Lung (tissue), 12 donors: Measurements from ENCODE around the gene CD300A. TPM values are rescaled to one million over a fixed set of nuclear protein-coding genes. Genes with fewer than 3 reads are reported as not detected.

ENCODE experiments used
- ATAC-seq: fragments of 200-7000 bp; cut with Tn5 transposase; one replicate; pipeline ENCODE4 v1.9.1; 2020; ENCODE audit warnings: moderate number of reproducible peaks; ENCODE audit not compliant: insufficient read depth, low FRiP score
- DNase-seq, 3 donors: peaks; one replicate each; pipeline ENCODE4 v3.0.0-alpha.2; 2013 to 2017
- H3K27ac ChIP-seq, 2 donors: one replicate each; pipeline ENCODE4 v1.5.1; 2013; ENCODE audit warnings: mild to moderate bottlenecking in 2 of 2, moderate library complexity in 2 of 2, control low read depth in 1 of 2, inconsistent platforms in 1 of 2, low read depth in 1 of 2, low read length in 1 of 2
- H3K27me3 ChIP-seq, 3 donors: one replicate each; pipeline ENCODE4 v1.5.1; 2013; ENCODE audit warnings: low read length in 2 of 3; ENCODE audit not compliant: control insufficient read depth in 3 of 3, insufficient read depth in 3 of 3
- H3K36me3 ChIP-seq, 4 donors: one replicate each; pipeline ENCODE4 v1.5.1; 2013; ENCODE audit warnings: low read length in 4 of 4, mild to moderate bottlenecking in 1 of 4, moderate library complexity in 1 of 4; ENCODE audit not compliant: control insufficient read depth in 4 of 4, insufficient read depth in 4 of 4
- H3K4me1 ChIP-seq, 5 donors: one replicate each; pipeline ENCODE4 v1.5.1; 2013; ENCODE audit warnings: low read length in 5 of 5, mild to moderate bottlenecking in 2 of 5, moderate library complexity in 1 of 5; ENCODE audit not compliant: control insufficient read depth in 5 of 5, insufficient read depth in 5 of 5
- H3K4me3 ChIP-seq: one replicate; pipeline ENCODE4 v1.5.1; 2013; ENCODE audit warnings: mild to moderate bottlenecking, control low read depth, moderate library complexity
- H3K9ac ChIP-seq, 2 donors: one replicate each; pipeline ENCODE4 v1.5.1; 2013; ENCODE audit warnings: low read length in 2 of 2, control low read depth in 1 of 2; ENCODE audit not compliant: insufficient read depth in 1 of 2
- H3K9me3 ChIP-seq, 4 donors: one replicate each; pipeline ENCODE4 v1.5.1; 2013; ENCODE audit warnings: low read length in 3 of 4, mild to moderate bottlenecking in 1 of 4, moderate library complexity in 1 of 4; ENCODE audit not compliant: control insufficient read depth in 4 of 4, insufficient read depth in 3 of 4
- CTCF ChIP-seq: IDR thresholded peaks from 2 replicates; pipeline ENCODE4 v1.5.1; 2012; ENCODE audit warnings: mild to moderate bottlenecking; ENCODE audit errors: control extremely low read depth, extremely low read depth
- WGBS, 2 donors: extraction: QIAGEN DNeasy Blood & Tissue Kit; methylation state at CpG; one replicate each; pipeline ENCODE4 v1.1.7; 2013; 5-methylcytosine and 5-hydroxymethylcytosine counted together
- polyA plus RNA-seq, 2 donors: library from polyadenylated mRNA; stranded (reverse); fragments of 200-250 nt; gene quantifications; one replicate each; pipeline ENCODE4 v1.2.1, GENCODE V29; 2013
- total RNA-seq, 2 donors: library from RNA; depleted of rRNA in 1 of 2; stranded (reverse); fragments of >200 nt in 1 of 2; gene quantifications; one replicate each; pipeline ENCODE4 v1.2.1, GENCODE V29; 2014 to 2021
- donor health status: control.
- donor health status: control.
- donor health status: Bipolar disorder and iron deficiency.
- donor health status: healthy.
- donor health status: DM: yes; HTN: yes; CAD: no.

The CD300A gene
- total and polyA plus RNA-seq, 4 donors = 8.0 to 66.3 (median 16.9) TPM

GRCh38 chr17:74478420-74479100, 12.1 kb downstream of the CD300A start:
- Histone ChIP-seq H3K36me3 (no peaks in the 10 kb centered on the region), H3K27me3 (peaks cover 3 to 5% (median 3%) of the 10 kb centered on the region in 3 donors), H3K9ac (no peak overlapping the region), H3K4me1 (no peaks in the 10 kb centered on the region), H3K4me3 (no peak overlapping the region), H3K27ac (no peak overlapping the region), H3K9me3 (peaks cover 0 to 6% (median 2%) of the 10 kb centered on the region in 4 donors)
- ATAC-seq (no peak), DNase-seq (peak in 1 of 3 donors; percentile 20)
- 27 to 30% methylated on average over 6 of the region's 6 CpGs for WGBS, 2 donors
- no peak for TF ChIP-seq CTCF

GRCh38 chr17:74480290-74480689, 13.9 kb downstream of the CD300A start:
- no peak for TF ChIP-seq CTCF
- WGBS, 2 donors = 79 to 90% methylated on average over 8 of the region's 8 CpGs
- no peak overlapping the region for H3K27ac ChIP-seq
- no peaks in the 10 kb centered on the region for H3K36me3 ChIP-seq
- no peak for DNase-seq
- peaks cover 0 to 5% (median 1%) of the 10 kb centered on the region in 4 donors for H3K9me3 ChIP-seq
- H3K9ac ChIP-seq = no peak overlapping the region
- no peak overlapping the region for H3K4me3 ChIP-seq
- no peak for ATAC-seq
- peaks cover 3 to 4% (median 3%) of the 10 kb centered on the region in 3 donors for H3K27me3 ChIP-seq
- H3K4me1 ChIP-seq = no peaks in the 10 kb centered on the region

GRCh38 chr17:74481621-74482020, 15.2 kb downstream of the CD300A start:
- no peak for DNase-seq

More at GRCh38 chr17:74481621-74482020, 15.2 kb downstream of the CD300A start:
- Histone ChIP-seq H3K27ac (no peak overlapping the region), H3K36me3 (no peaks in the 10 kb centered on the region), H3K4me1 (no peaks in the 10 kb centered on the region), H3K9me3 (no peaks in the 10 kb centered on the region), H3K4me3 (no peak overlapping the region), H3K27me3 (peaks cover 3 to 6% (median 3%) of the 10 kb centered on the region in 3 donors), H3K9ac (no peak overlapping the region)
- ATAC-seq = no peak
- WGBS, 2 donors = 82 to 86% methylated on average over 7 of the region's 7 CpGs
- no peak for TF ChIP-seq CTCF
